Astrocyte (in vitro differentiated cells and primary cell): ENCODE measurements around the gene ZNF212. TPM values are rescaled to one million over a fixed set of nuclear protein-coding genes. Genes with fewer than 3 reads are reported as not detected.

ENCODE experiments used
- DNase-seq: peaks from one replicate; pipeline ENCODE4 v3.0.0-alpha.2; 2010; ENCODE audit warnings: low read depth
- FAIRE-seq: peaks from 2 replicates; lab custom pipeline; 2011; peaks lifted over from hg19 to GRCh38; lab: Jason Lieb, UNC
- H2AFZ ChIP-seq: 2 replicates; pipeline ENCODE4 v1.6.0; 2012; ENCODE audit warnings: low read depth, low read length, inconsistent platforms
- H3K27ac ChIP-seq: 2 replicates; pipeline ENCODE4 v1.5.1; 2011; ENCODE audit warnings: low read depth, low read length, inconsistent platforms
- H3K27me3 ChIP-seq: 2 replicates; pipeline ENCODE4 v1.6.0; 2011; ENCODE audit warnings: low read length, inconsistent platforms; ENCODE audit not compliant: insufficient read depth
- H3K36me3 ChIP-seq: 2 replicates; pipeline ENCODE4 v1.5.1; 2011; ENCODE audit warnings: low read length, inconsistent platforms; ENCODE audit not compliant: insufficient read depth
- H3K4me1 ChIP-seq: 2 replicates; pipeline ENCODE4 v1.5.1; 2011; ENCODE audit warnings: low read length, inconsistent platforms; ENCODE audit not compliant: insufficient read depth
- H3K4me2 ChIP-seq: 2 replicates; pipeline ENCODE4 v1.6.0; 2012; ENCODE audit warnings: low read length, inconsistent platforms
- H3K4me3 ChIP-seq: 2 replicates; pipeline ENCODE4 v1.5.1; 2011; ENCODE audit warnings: low read depth, mild to moderate bottlenecking, low read length, inconsistent platforms; ENCODE audit not compliant: insufficient read depth
- H3K79me2 ChIP-seq: 2 replicates; pipeline ENCODE4 v1.6.0; 2012; ENCODE audit warnings: mild to moderate bottlenecking, low read length, inconsistent platforms; ENCODE audit not compliant: insufficient read depth
- H3K9ac ChIP-seq: 2 replicates; pipeline ENCODE4 v1.6.0; 2012; ENCODE audit warnings: mild to moderate bottlenecking, low read length, inconsistent platforms
- H3K9me3 ChIP-seq: 2 replicates; pipeline ENCODE4 v1.5.1; 2012; ENCODE audit warnings: low read depth, mild to moderate bottlenecking, low read length, inconsistent platforms; ENCODE audit not compliant: insufficient read depth
- H4K20me1 ChIP-seq: 2 replicates; pipeline ENCODE4 v1.6.0; 2012; ENCODE audit warnings: low read length, inconsistent platforms; ENCODE audit not compliant: insufficient read depth
- H3K27ac Mint-ChIP-seq: one replicate; pipeline ENCODE4 v1.8.0; 2021; ENCODE audit warnings: mild to moderate bottlenecking, mixed read lengths; ENCODE audit not compliant: unreplicated experiment
- H3K27me3 Mint-ChIP-seq: one replicate; pipeline ENCODE4 v1.8.0; 2021; ENCODE audit warnings: low read depth, mixed read lengths; ENCODE audit not compliant: unreplicated experiment
- H3K36me3 Mint-ChIP-seq: one replicate; pipeline ENCODE4 v1.8.0; 2021; ENCODE audit warnings: low read depth, mixed read lengths; ENCODE audit not compliant: unreplicated experiment
- H3K4me1 Mint-ChIP-seq: one replicate; pipeline ENCODE4 v1.8.0; 2021; ENCODE audit warnings: low read depth, mixed read lengths; ENCODE audit not compliant: unreplicated experiment
- H3K4me3 Mint-ChIP-seq: one replicate; pipeline ENCODE4 v1.8.0; 2021; ENCODE audit warnings: mild to moderate bottlenecking, moderate library complexity, mixed read lengths; ENCODE audit not compliant: unreplicated experiment
- H3K9me3 Mint-ChIP-seq: one replicate; pipeline ENCODE4 v1.8.0; 2021; ENCODE audit warnings: mild to moderate bottlenecking, mixed read lengths; ENCODE audit not compliant: unreplicated experiment
- CTCF ChIP-seq: IDR thresholded peaks from 2 replicates; pipeline ENCODE4 v1.5.1; 2011; ENCODE audit warnings: low read depth, mild to moderate bottlenecking, inconsistent platforms, low read length, moderate library complexity; ENCODE audit not compliant: insufficient read depth
- EZH2 ChIP-seq: IDR thresholded peaks from 2 replicates; pipeline ENCODE4 v1.6.1; 2012; ENCODE audit warnings: mild to moderate bottlenecking, low read length, inconsistent platforms; ENCODE audit not compliant: insufficient read depth
- total RNA-seq: library from RNA; stranded (reverse); gene quantifications from 2 replicates; pipeline ENCODE4 v1.2.1, GENCODE V29; 2021

The ZNF212 gene
- total RNA-seq, 1 donor from 2014 or later = 8.2 TPM

- Mint-ChIP-seq H3K27me3 (peaks cover 2% of the 10 kb centered on the region), H3K4me1 (no peaks in the 10 kb centered on the region), H3K27ac (no peak overlapping the region), H3K4me3 (no peak overlapping the region), H3K9me3 (no peaks in the 10 kb centered on the region), H3K36me3 (peaks cover 14% of the 10 kb centered on the region)
- peaks cover 13% of the 10 kb centered on the region for H4K20me1 ChIP-seq
- no peak for TF ChIP-seq CTCF
- TF ChIP-seq EZH2 = no peak
- no peak overlapping the region for H3K4me3 ChIP-seq
- no peak overlapping the region for H3K4me2 ChIP-seq
- DNase-seq = no peak
- no peak overlapping the region for H3K27ac ChIP-seq
- no peak for FAIRE-seq
- no peaks in the 10 kb centered on the region for H3K9me3 ChIP-seq
- no peaks in the 10 kb centered on the region for H3K79me2 ChIP-seq
- H3K9ac ChIP-seq = no peak overlapping the region
- H3K4me1 ChIP-seq = peaks cover 10% of the 10 kb centered on the region
- H3K27me3 ChIP-seq = no peaks in the 10 kb centered on the region
- H2AFZ ChIP-seq = no peak overlapping the region
- peaks cover 2% of the 10 kb centered on the region for H3K36me3 ChIP-seq
These were observed 42.3 kb downstream of the ZNF212 start for GRCh38 chr7:149281508-149282330.

DNA sequence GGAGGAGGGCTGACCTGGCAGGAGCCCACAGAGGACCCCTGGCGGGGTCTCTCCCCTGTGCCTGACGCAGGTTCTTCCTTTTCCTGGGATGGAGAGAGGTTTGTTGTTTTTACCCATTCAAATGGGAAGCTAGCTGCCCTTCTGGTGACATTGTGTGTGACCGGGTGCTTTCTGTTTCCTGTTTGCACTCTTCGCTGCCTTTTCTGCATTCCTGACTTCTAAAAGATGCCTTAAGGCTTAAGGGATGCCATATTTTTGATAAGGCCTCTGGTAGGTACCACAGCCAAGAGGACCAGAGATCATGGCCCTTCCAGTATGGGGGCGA is 42.8 kb downstream of the ZNF212 start:
- no peaks in the 10 kb centered on the region for H3K27me3 ChIP-seq
- H3K36me3 Mint-ChIP-seq = peaks cover 14% of the 10 kb centered on the region
- H3K9me3 ChIP-seq = no peaks in the 10 kb centered on the region
- no peak overlapping the region for H3K27ac ChIP-seq
- no peaks in the 10 kb centered on the region for H3K79me2 ChIP-seq
- no peaks in the 10 kb centered on the region for H3K4me1 Mint-ChIP-seq
- H3K4me1 ChIP-seq = peaks cover 10% of the 10 kb centered on the region
- FAIRE-seq (no peak), DNase-seq (no peak)
- no peak overlapping the region for H3K4me2 ChIP-seq
- no peak overlapping the region for H3K27ac Mint-ChIP-seq
- H3K36me3 ChIP-seq = peaks cover 2% of the 10 kb centered on the region
- TF ChIP-seq EZH2 = no peak
- no peak for TF ChIP-seq CTCF
- H3K27me3 Mint-ChIP-seq = peaks cover 2% of the 10 kb centered on the region
- H4K20me1 ChIP-seq = peaks cover 13% of the 10 kb centered on the region
- no peak overlapping the region for H2AFZ ChIP-seq
- no peak overlapping the region for H3K9ac ChIP-seq
- H3K9me3 Mint-ChIP-seq = no peaks in the 10 kb centered on the region
- H3K4me3 ChIP-seq = no peak overlapping the region
- H3K4me3 Mint-ChIP-seq = peak overlapping the region; percentile 45

GRCh38 chr7:149283321-149283720 is 43.9 kb downstream of the ZNF212 start:
- Histone ChIP-seq H3K9me3 (no peaks in the 10 kb centered on the region), H3K27me3 (no peaks in the 10 kb centered on the region), H3K4me1 (peaks cover 10% of the 10 kb centered on the region), H4K20me1 (peaks cover 13% of the 10 kb centered on the region), H3K79me2 (no peaks in the 10 kb centered on the region), H3K9ac (no peak overlapping the region), H3K36me3 (peaks cover 2% of the 10 kb centered on the region), H3K4me2 (no peak overlapping the region), H3K4me3 (no peak overlapping the region), H3K27ac (no peak overlapping the region), H2AFZ (no peak overlapping the region)
- Mint-ChIP-seq H3K36me3 (peaks cover 22% of the 10 kb centered on the region), H3K27ac (no peak overlapping the region), H3K4me1 (no peaks in the 10 kb centered on the region), H3K9me3 (no peaks in the 10 kb centered on the region), H3K27me3 (peaks cover 2% of the 10 kb centered on the region), H3K4me3 (no peak overlapping the region)
- DNase-seq (no peak), FAIRE-seq (no peak)
- no peak for TF ChIP-seq CTCF
- no peak for TF ChIP-seq EZH2
